ENCODE data around the gene DEPDC4.

DEPDC4 gene

GRCh38 chr12:100234591-100235304, 32.1 kb downstream of the DEPDC4 start:
- TF ChIP-seq TEAD4 (IDR thresholded peaks at IDR 0.05), result no peak
- peak; percentile 77 for TF ChIP-seq RAD21 (IDR thresholded peaks at IDR 0.05; ENCODE audit: low read depth)

- TF ChIP-seq MAX (IDR thresholded peaks at IDR 0.05), result no peak
Measured at GRCh38 chr12:100234166-100234565, 32.7 kb downstream of the DEPDC4 start.

GRCh38 chr12:100229876-100230275, 37.0 kb downstream of the DEPDC4 start:
- no peak for TF ChIP-seq EP300 (IDR thresholded peaks at IDR 0.05; ENCODE audit: borderline replicate concordance)
- TF ChIP-seq CREB1 (IDR thresholded peaks at IDR 0.05; ENCODE audit: low read depth), result no peak
- TF ChIP-seq TEAD4 (IDR thresholded peaks at IDR 0.05), result no peak
- TF ChIP-seq TAF1 (IDR thresholded peaks at IDR 0.05; ENCODE audit: low read depth), result no peak
- TF ChIP-seq CEBPB (IDR thresholded peaks at IDR 0.05), result no peak
- TF ChIP-seq YY1 (IDR thresholded peaks at IDR 0.05; ENCODE audit: low read depth), result no peak
- no peak for TF ChIP-seq USF1 (IDR thresholded peaks at IDR 0.05)
- TF ChIP-seq RAD21 (IDR thresholded peaks at IDR 0.05; ENCODE audit: low read depth), result no peak
- TF ChIP-seq TCF12 (IDR thresholded peaks at IDR 0.05; ENCODE audit: low read depth), result no peak
- TF ChIP-seq NFIC (IDR thresholded peaks at IDR 0.05), result no peak
- no peak for TF ChIP-seq REST (IDR thresholded peaks at IDR 0.05; ENCODE audit: low read depth)
- no peak for TF ChIP-seq EGR1 (IDR thresholded peaks at IDR 0.05)
- TF ChIP-seq MAX (IDR thresholded peaks at IDR 0.05), result no peak
- no peak for TF ChIP-seq FOXM1 (IDR thresholded peaks at IDR 0.05; ENCODE audit: borderline replicate concordance, low read depth)
- TF ChIP-seq ZBTB7A (IDR thresholded peaks at IDR 0.05; ENCODE audit: low read depth), result no peak

- TF ChIP-seq RAD21 (IDR thresholded peaks at IDR 0.05; ENCODE audit: low read depth), result peak; percentile 22; the same call in 1 of the 2 replicates
- TF ChIP-seq REST (IDR thresholded peaks at IDR 0.05; ENCODE audit: low read depth), result no peak
- TF ChIP-seq USF1 (IDR thresholded peaks at IDR 0.05), result no peak
Measured at GRCh38 chr12:100229036-100229635, 37.7 kb downstream of the DEPDC4 start.

- TF ChIP-seq REST (IDR thresholded peaks at IDR 0.05; ENCODE audit: low read depth) (no peak), ZBTB7A (IDR thresholded peaks at IDR 0.05; ENCODE audit: low read depth) (no peak), EP300 (IDR thresholded peaks at IDR 0.05; ENCODE audit: borderline replicate concordance) (no peak), CREB1 (IDR thresholded peaks at IDR 0.05; ENCODE audit: low read depth) (no peak), YY1 (IDR thresholded peaks at IDR 0.05; ENCODE audit: low read depth) (no peak), TEAD4 (IDR thresholded peaks at IDR 0.05) (no peak), TCF12 (IDR thresholded peaks at IDR 0.05; ENCODE audit: low read depth) (no peak), USF1 (IDR thresholded peaks at IDR 0.05) (no peak), MAX (IDR thresholded peaks at IDR 0.05) (no peak), TAF1 (IDR thresholded peaks at IDR 0.05; ENCODE audit: low read depth) (no peak), CEBPB (IDR thresholded peaks at IDR 0.05) (no peak), NFIC (IDR thresholded peaks at IDR 0.05) (no peak), RAD21 (IDR thresholded peaks at IDR 0.05; ENCODE audit: low read depth) (no peak), EGR1 (IDR thresholded peaks at IDR 0.05) (no peak), FOXM1 (IDR thresholded peaks at IDR 0.05; ENCODE audit: borderline replicate concordance, low read depth) (no peak)
Measured at GRCh38 chr12:100225491-100225890, 41.4 kb downstream of the DEPDC4 start.
